ENCODE results near the gene CPM.
"Not testable (repeated sequence)": the region's sequence is repeated elsewhere in the genome, so short reads cannot be mapped to it uniquely, and the experiment has no call there.

The CPM gene

GRCh38 chr12:68824131-68824530, 108.8 kb downstream of the CPM start:
- DNase-seq, result no peak

- DNase-seq, result no peak
Observed at GRCh38 chr12:68823696-68824095, 109.3 kb downstream of the CPM start.

GRCh38 chr12:68821357-68822188, 111.4 kb downstream of the CPM start:
- DNase-seq, result no peak

GRCh38 chr12:68819481-68819880, 113.5 kb downstream of the CPM start:
- not testable (repeated sequence) for DNase-seq

- DNase-seq, result no peak
Observed at GRCh38 chr12:68815928-68816800, 116.8 kb downstream of the CPM start.

GRCh38 chr12:68815232-68815927, 117.6 kb downstream of the CPM start:
- DNase-seq, result no peak

GRCh38 chr12:68814490-68815231, 118.3 kb downstream of the CPM start:
- DNase-seq, result no peak

- no peak for DNase-seq
Observed at GRCh38 chr12:68813242-68813593, 119.8 kb downstream of the CPM start.

- no peak for DNase-seq
Observed at GRCh38 chr12:68812553-68813241, 120.3 kb downstream of the CPM start.

- not testable (repeated sequence) for DNase-seq
Observed at GRCh38 chr12:68811573-68811972, 121.4 kb downstream of the CPM start.

- not testable (repeated sequence) for DNase-seq
Observed at GRCh38 chr12:68810027-68810389, 123.0 kb downstream of the CPM start.

GRCh38 chr12:68809190-68810026, 123.6 kb downstream of the CPM start:
- no peak for DNase-seq

GRCh38 chr12:68808388-68809189, 124.4 kb downstream of the CPM start:
- DNase-seq, result peak in 4 of 6 experiments; percentile 11 to 40 (median 26)

- peak; percentile 91 to 97 (median 95) for DNase-seq
Observed at GRCh38 chr12:68807576-68808387, 125.2 kb downstream of the CPM start, which contains the start of gene MDM2. Gene MDM2, plus strand, starts transcription at chr12:68808177. Its CDS starts 301 bp downstream, at chr12:68808478.

GRCh38 chr12:68807274-68807575, 125.7 kb downstream of the CPM start:
- not testable (repeated sequence) for DNase-seq

GRCh38 chr12:68806488-68807237, 126.3 kb downstream of the CPM start:
- DNase-seq, result no peak

- DNase-seq, result no peak
Observed at GRCh38 chr12:68805592-68806120, 127.3 kb downstream of the CPM start.
